K562 (cell line): ENCODE results near the gene VWDE. TPM values are rescaled to one million over a fixed set of nuclear protein-coding genes. Genes with fewer than 3 reads are reported as not detected.

ENCODE experiments used
- CCAR2 ChIP-seq: fragments of 200-400 bp; formaldehyde crosslinking; IDR thresholded peaks from 2 replicates; pipeline ENCODE4 v1.6.1; 2017; ENCODE audit warnings: mild to moderate bottlenecking, low read depth, low read length
- DIDO1 ChIP-seq: fragments of 450-650 bp; IDR thresholded peaks from 2 replicates; pipeline ENCODE4 v1.6.1; 2016; ENCODE audit warnings: low read depth, missing biosample characterization, missing genetic modification characterization
- EHMT2 ChIP-seq: fragments of 450-650 bp; IDR thresholded peaks from 2 replicates; pipeline ENCODE4 v1.6.1; 2018; ENCODE audit warnings: antibody characterized with exemption
- EP300 ChIP-seq: IDR thresholded peaks from 2 replicates; pipeline ENCODE4 v1.6.1; 2012; ENCODE audit warnings: low read length, improper control_type of control experiment
- FOS ChIP-seq: IDR thresholded peaks from 3 replicates; pipeline ENCODE4 v1.6.1; 2011; ENCODE audit not compliant: insufficient read length; ENCODE audit errors: extremely low read depth
- HMGXB4 ChIP-seq: sonication (generic); formaldehyde crosslinking; IDR thresholded peaks from 2 replicates; pipeline ENCODE4 v1.8.1; 2023; ENCODE audit warnings: mild to moderate bottlenecking, missing genetic modification reagents
- HNRNPK ChIP-seq: fragments of 200-400 bp; formaldehyde crosslinking; IDR thresholded peaks from one replicate; pipeline ENCODE4 v1.6.1; 2018; ENCODE audit warnings: mild to moderate bottlenecking, low read depth, low read length; ENCODE audit not compliant: poor library complexity, severe bottlenecking
- MCM3 ChIP-seq: fragments of 450-650 bp; IDR thresholded peaks from 2 replicates; pipeline ENCODE4 v1.6.1; 2016
- MCM5 ChIP-seq: fragments of 450-650 bp; IDR thresholded peaks from 2 replicates; pipeline ENCODE4 v1.6.1; 2016; ENCODE audit warnings: low read depth
- POLR2AphosphoS5 ChIP-seq: IDR thresholded peaks from 2 replicates; pipeline ENCODE4 v1.6.1; 2011; ENCODE audit warnings: mild to moderate bottlenecking, low read depth, low read length, moderate library complexity; ENCODE audit not compliant: control insufficient read depth, insufficient read depth
- RBM15 ChIP-seq: fragments of 200-400 bp; formaldehyde crosslinking; IDR thresholded peaks from 2 replicates; pipeline ENCODE4 v1.6.1; 2018; ENCODE audit warnings: mild to moderate bottlenecking, low read length, moderate library complexity; ENCODE audit not compliant: insufficient read depth
- RBM25 ChIP-seq: fragments of 200-400 bp; formaldehyde crosslinking; IDR thresholded peaks from 2 replicates; pipeline ENCODE4 v1.6.1; 2018; ENCODE audit warnings: low read length, low read depth, moderate library complexity; ENCODE audit not compliant: severe bottlenecking
- REST ChIP-seq, 2 experiments: fragments of 450-650 bp; formaldehyde crosslinking in 1 of 2; IDR thresholded peaks; 2 replicates each; pipeline versions ENCODE4 v1.4.0 to v1.6.1; 2014 to 2020; ENCODE audit warnings: mild to moderate bottlenecking in 2 of 2, borderline replicate concordance in 1 of 2, low read depth in 1 of 2
- SMAD2 ChIP-seq: fragments of 150-350 bp; IDR thresholded peaks from 2 replicates; pipeline ENCODE4 v1.6.1; 2014; ENCODE audit warnings: low read depth, mild to moderate bottlenecking, low read length
- STAT5A ChIP-seq: IDR thresholded peaks from 2 replicates; pipeline ENCODE4 v1.6.1; 2012; ENCODE audit warnings: low read length, inconsistent platforms, borderline replicate concordance
- ZFP30 ChIP-seq: fragments of 250-450 bp; sonication (Bioruptor Pico); IDR thresholded peaks from 2 replicates; pipeline ENCODE4 v1.8.0; 2022; ENCODE audit warnings: moderate library complexity, mild to moderate bottlenecking, inconsistent platforms, borderline replicate concordance
- ZKSCAN1 ChIP-seq: fragments of 150-350 bp; IDR thresholded peaks from 2 replicates; pipeline ENCODE4 v1.6.1; 2016; ENCODE audit warnings: low read depth, low read length
- ZNF175 ChIP-seq: fragments of 200-800 bp; sonication (Bioruptor generic); IDR thresholded peaks from 2 replicates; pipeline ENCODE4 v1.6.1; 2016; ENCODE audit warnings: low read depth, mild to moderate bottlenecking, missing genetic modification characterization, missing compliant biosample characterization
- ZNF212 ChIP-seq: fragments of 450-650 bp; formaldehyde crosslinking; IDR thresholded peaks from 2 replicates; pipeline ENCODE4 v1.4.0; 2020; ENCODE audit warnings: mild to moderate bottlenecking
- ZNF263 ChIP-seq: sonication (generic); formaldehyde crosslinking; IDR thresholded peaks from 2 replicates; pipeline ENCODE4 v1.8.0; 2022; ENCODE audit warnings: mild to moderate bottlenecking, missing genetic modification reagents, borderline replicate concordance
- ZNF431 ChIP-seq: sonication (generic); formaldehyde crosslinking; IDR thresholded peaks from 2 replicates; pipeline ENCODE4 v1.8.0; 2022; ENCODE audit warnings: mild to moderate bottlenecking, missing genetic modification reagents
- ZNF77 ChIP-seq: fragments of 250-450 bp; sonication (Bioruptor Pico); IDR thresholded peaks from 2 replicates; pipeline ENCODE4 v1.5.0; 2020
- polyA plus RNA-seq, 8 experiments: library from polyadenylated mRNA; depleted of rRNA in 4 of 8; stranded (reverse) in 5 of 8; unstranded in 3 of 8; fragments of >200 nt; fragmentation: Nextera tagmentation in 2 of 8; fragmentation: Illumina TruSeq in 1 of 8; extraction: Ambion mirVana in 2 of 8; extraction: Trizol in 1 of 8; gene quantifications; 2 replicates each; pipeline versions ENCODE4 v1.2.1 to v1.2.3, GENCODE V29; 2011 to 2014; ENCODE audit warnings: inconsistent platforms in 1 of 8, missing spikeins in 1 of 8
- total RNA-seq, 7 experiments: library from RNA; depleted of rRNA in 6 of 7; stranded (reverse); fragments of >200 nt in 6 of 7; fragmentation: Illumina TruSeq in 2 of 7; extraction: Trizol in 2 of 7; gene quantifications; 2 replicates each; pipeline versions ENCODE4 v1.2.1 to v1.2.3, GENCODE V29; 2011 to 2021; ENCODE audit warnings: low replicate concordance in 1 of 7

Gene VWDE
- total and polyA plus RNA-seq, 9 of the 15 experiments (the other 6 are each of a cell fraction or from before 2014, with no cell fraction given) = 40.6 to 162 (median 95.2) TPM

- TF ChIP-seq ZFP30 = no peak
- no peak for TF ChIP-seq RBM25
- peak; percentile 94 for TF ChIP-seq POLR2AphosphoS5
- TF ChIP-seq CCAR2 = no peak
- TF ChIP-seq ZNF77 (CRISPR knock-in tag) = no peak
- no peak for TF ChIP-seq ZNF263 (CRISPR knock-in tag)
- TF ChIP-seq MCM3 = no peak
- TF ChIP-seq STAT5A = peak; percentile 93
- TF ChIP-seq REST (IDR thresholded peaks at IDR 0.05; ENCODE audit: borderline replicate concordance) = no peak; the same call in 1 of the 2 replicates
- TF ChIP-seq REST (CRISPR knock-in tag; IDR thresholded peaks at IDR 0.05; ENCODE audit: low read depth) = no peak
- TF ChIP-seq EHMT2 = no peak; the same call in 1 of the 2 replicates
- TF ChIP-seq ZNF212 (CRISPR knock-in tag) = no peak
- TF ChIP-seq MCM5 = no peak
- TF ChIP-seq EP300 = peak; percentile 99
- TF ChIP-seq RBM15 = no peak
- no peak for TF ChIP-seq FOS
- no peak for TF ChIP-seq DIDO1 (tag)
- no peak; the same call in 1 of the 2 replicates for TF ChIP-seq ZNF175 (CRISPR knock-in tag)
- TF ChIP-seq ZKSCAN1 = no peak
- TF ChIP-seq HMGXB4 (CRISPR knock-in tag) = no peak
- no peak for TF ChIP-seq SMAD2
- no peak for TF ChIP-seq ZNF431 (CRISPR knock-in tag)
- TF ChIP-seq HNRNPK = no peak
Measured at GRCh38 chr7:12385364-12385786, 18.3 kb downstream of the VWDE start (continued).
